Parietal lobe (tissue), 1 donor: Measurements from ENCODE around the gene DBI. TPM values are rescaled to one million over a fixed set of nuclear protein-coding genes. Genes with fewer than 3 reads are reported as not detected.

Experiments
- total RNA-seq: library from RNA; depleted of rRNA; stranded (reverse); fragments of >200 nt; gene quantifications from one replicate; pipeline ENCODE4 v1.2.3, GENCODE V29; 2014

DBI gene
- total RNA-seq, result 41.6 TPM

GRCh38 chr2:119366649-119367471 is at the start of gene DBI, which contains the start of gene C2orf76:
Gene DBI (plus strand): TSS chr2:119366977. CDS start chr2:119367052, 75 bp downstream.
Gene C2orf76 (minus strand): TSS chr2:119366834. CDS start chr2:119339959, 26,875 bp downstream.

Other genes starting within 250 kb of the DBI start
- gene C1QL2, start 208.2 kb upstream of the DBI start, total RNA-seq, result 1.6 TPM
- gene STEAP3, start 143.1 kb upstream of the DBI start, total RNA-seq, result not detected
- gene C2orf76, start 143 bp upstream of the DBI start, total RNA-seq, result 8.8 TPM
- not detected for gene TMEM37, start 64.9 kb downstream of the DBI start, total RNA-seq
- gene SCTR, start 157.5 kb downstream of the DBI start, total RNA-seq, result not detected
- 11.3 TPM for gene CFAP221, start 177.5 kb downstream of the DBI start, total RNA-seq